H9 (cell line): ENCODE results near the gene GPR83. TPM values are rescaled to one million over a fixed set of nuclear protein-coding genes. Genes with fewer than 3 reads are reported as not detected.

Source experiments
- DNase-seq: peaks from one replicate; pipeline ENCODE4 v3.0.0-alpha.2; 2017
- H2AFZ ChIP-seq: one replicate; pipeline ENCODE4 v1.6.1; 2013; ENCODE audit warnings: mild to moderate bottlenecking, low read length, control low read depth, moderate library complexity
- H2AK5ac ChIP-seq: 2 replicates; pipeline ENCODE4 v1.6.1; 2013; ENCODE audit warnings: low read length, control low read depth, mixed read lengths; ENCODE audit not compliant: insufficient read length
- H2BK120ac ChIP-seq: one replicate; pipeline ENCODE4 v1.6.1; 2013; ENCODE audit warnings: low read depth, mild to moderate bottlenecking, low read length, control low read depth, inconsistent platforms; ENCODE audit not compliant: poor library complexity, severe bottlenecking
- H2BK12ac ChIP-seq: 2 replicates; pipeline ENCODE4 v1.6.1; 2013; ENCODE audit warnings: low read length, control low read depth, mixed read lengths, low read depth; ENCODE audit not compliant: insufficient read length
- H2BK15ac ChIP-seq: 2 replicates; pipeline ENCODE4 v1.6.1; 2013; ENCODE audit warnings: low read depth, low read length, control low read depth
- H2BK20ac ChIP-seq: one replicate; pipeline ENCODE4 v1.6.1; 2013; ENCODE audit warnings: low read depth, mild to moderate bottlenecking, low read length, control low read depth, inconsistent platforms; ENCODE audit not compliant: poor library complexity, severe bottlenecking
- H2BK5ac ChIP-seq: 2 replicates; pipeline ENCODE4 v1.6.1; 2013; ENCODE audit warnings: low read length, control low read depth, mixed read lengths; ENCODE audit not compliant: insufficient read length
- H3K14ac ChIP-seq: 2 replicates; pipeline ENCODE4 v1.6.1; 2013; ENCODE audit warnings: low read length, control low read depth; ENCODE audit not compliant: insufficient read depth
- H3K18ac ChIP-seq: 2 replicates; pipeline ENCODE4 v1.6.1; 2013; ENCODE audit warnings: low read depth, mild to moderate bottlenecking, mixed read lengths, low read length, control low read depth; ENCODE audit not compliant: insufficient read length
- H3K23ac ChIP-seq: 2 replicates; pipeline ENCODE4 v1.6.1; 2013; ENCODE audit warnings: low read length, control low read depth, mixed read lengths, low read depth; ENCODE audit not compliant: insufficient read length
- H3K23me2 ChIP-seq: 2 replicates; pipeline ENCODE4 v1.6.1; 2013; ENCODE audit warnings: low read depth, mild to moderate bottlenecking, mixed read lengths, low read length, control low read depth; ENCODE audit not compliant: insufficient read length, poor library complexity, severe bottlenecking
- H3K27ac ChIP-seq: 2 replicates; pipeline ENCODE4 v1.5.1; 2013; ENCODE audit warnings: low read length, control low read depth, mixed read lengths, low read depth; ENCODE audit not compliant: insufficient read length
- H3K27me3 ChIP-seq: 2 replicates; pipeline ENCODE4 v1.6.1; 2013; ENCODE audit warnings: low read length, control low read depth, inconsistent platforms; ENCODE audit not compliant: insufficient read depth
- H3K4ac ChIP-seq: 2 replicates; pipeline ENCODE4 v1.6.1; 2013; ENCODE audit warnings: low read depth, mild to moderate bottlenecking, control low read depth, inconsistent platforms, low read length, moderate library complexity
- H3K4me1 ChIP-seq: 2 replicates; pipeline ENCODE4 v1.6.1; 2013; ENCODE audit warnings: low read length, control low read depth, inconsistent platforms; ENCODE audit not compliant: insufficient read depth
- H3K4me2 ChIP-seq: 2 replicates; pipeline ENCODE4 v1.6.1; 2013; ENCODE audit warnings: low read length, control low read depth, mixed read lengths; ENCODE audit not compliant: insufficient read length, insufficient read depth
- H3K56ac ChIP-seq: 2 replicates; pipeline ENCODE4 v1.6.1; 2013; ENCODE audit warnings: low read depth, mild to moderate bottlenecking, mixed read lengths, low read length, control low read depth; ENCODE audit not compliant: insufficient read length
- H3K79me1 ChIP-seq: 2 replicates; pipeline ENCODE4 v1.6.1; 2013; ENCODE audit warnings: low read depth, mild to moderate bottlenecking, moderate library complexity, low read length, control low read depth, inconsistent platforms; ENCODE audit not compliant: insufficient read depth, poor library complexity, severe bottlenecking
- H3K79me2 ChIP-seq: 2 replicates; pipeline ENCODE4 v1.6.1; 2013; ENCODE audit warnings: low read length, control low read depth, inconsistent platforms; ENCODE audit not compliant: insufficient read depth
- H3K9ac ChIP-seq: 2 replicates; pipeline ENCODE4 v1.6.1; 2013; ENCODE audit warnings: low read length, control low read depth, mixed read lengths; ENCODE audit not compliant: insufficient read length; ENCODE audit errors: extremely low read depth
- H3K9me3 ChIP-seq: one replicate; pipeline ENCODE4 v1.6.1; 2013; ENCODE audit warnings: low read depth, low read length, inconsistent platforms; ENCODE audit not compliant: control insufficient read depth
- H3T11ph ChIP-seq: one replicate; pipeline ENCODE4 v1.6.1; 2013; ENCODE audit warnings: mild to moderate bottlenecking, low read length, control low read depth, inconsistent platforms
- H4K20me1 ChIP-seq: one replicate; pipeline ENCODE4 v1.6.1; 2013; ENCODE audit not compliant: control insufficient read depth, insufficient read length, insufficient read depth
- H4K5ac ChIP-seq: 2 replicates; pipeline ENCODE4 v1.6.1; 2013; ENCODE audit warnings: low read depth, mild to moderate bottlenecking, mixed read lengths, low read length, control low read depth; ENCODE audit not compliant: insufficient read length
- H4K8ac ChIP-seq: replicated peaks from 2 replicates; pipeline ENCODE4 v1.6.1; 2013; ENCODE audit warnings: low read length, control low read depth, mixed read lengths, low read depth; ENCODE audit not compliant: insufficient read length
- H4K91ac ChIP-seq: 2 replicates; pipeline ENCODE4 v1.6.1; 2013; ENCODE audit warnings: low read depth, mild to moderate bottlenecking, moderate library complexity, mixed read lengths, low read length, control low read depth; ENCODE audit not compliant: insufficient read length
- H3K27ac Mint-ChIP-seq, 3 experiments: 2 replicates in 2 of 3; 3 replicates in 1 of 3; pipeline ENCODE4 v1.8.0; 2020 to 2021; ENCODE audit warnings: mixed read lengths in 3 of 3, mild to moderate bottlenecking in 1 of 3, moderate library complexity in 1 of 3
- H3K27me3 Mint-ChIP-seq: 2 replicates; pipeline ENCODE4 v1.8.0; 2021; ENCODE audit warnings: low read depth, mild to moderate bottlenecking, moderate library complexity, mixed read lengths
- H3K36me3 Mint-ChIP-seq, 3 experiments: 2 replicates in 2 of 3; 3 replicates in 1 of 3; pipeline ENCODE4 v1.8.0; 2020 to 2021; ENCODE audit warnings: low read depth in 3 of 3, mixed read lengths in 3 of 3; ENCODE audit not compliant: insufficient read depth in 1 of 3
- H3K4me1 Mint-ChIP-seq, 2 experiments: 2 replicates each; pipeline ENCODE4 v1.8.0; 2020; ENCODE audit warnings: mixed read lengths in 2 of 2
- H3K4me3 Mint-ChIP-seq, 2 experiments: 2 replicates in 1 of 2; 3 replicates in 1 of 2; pipeline ENCODE4 v1.8.0; 2020 to 2021; ENCODE audit warnings: mild to moderate bottlenecking in 2 of 2, mixed read lengths in 2 of 2, moderate library complexity in 1 of 2
- H3K9me3 Mint-ChIP-seq, 2 experiments: 2 replicates in 1 of 2; 3 replicates in 1 of 2; pipeline ENCODE4 v1.8.0; 2020; ENCODE audit warnings: mild to moderate bottlenecking in 2 of 2, mixed read lengths in 2 of 2, moderate library complexity in 1 of 2
- CTCF ChIP-seq: fragments of 200-600 bp; sonication (generic); conservative IDR thresholded peaks from 3 replicates; pipeline ENCODE4 v1.8.0; 2021; ENCODE audit warnings: antibody characterized with exemption, mild to moderate bottlenecking
- WGBS: extraction: QIAGEN DNeasy Blood & Tissue Kit; methylation state at CpG from one replicate; pipeline ENCODE4 v1.1.7; 2013; ENCODE audit warnings: missing lambda C conversion rate, low lambda C conversion rate, mixed read lengths; ENCODE audit not compliant: insufficient read length; ENCODE audit errors: extremely low coverage; 5-methylcytosine and 5-hydroxymethylcytosine counted together
- total RNA-seq: library from RNA; stranded (reverse); gene quantifications from 2 replicates; pipeline ENCODE4 v1.2.1, GENCODE V29; 2021

Gene GPR83
- total RNA-seq, 1 experiment from 2014 or later, result not detected

- Histone ChIP-seq H3K23ac (no peak overlapping the region), H2AK5ac (no peak overlapping the region), H2AFZ (no peak overlapping the region), H2BK12ac (no peak overlapping the region), H3K9ac (no peak overlapping the region), H4K5ac (no peak overlapping the region), H3K27ac (no peak overlapping the region), H3T11ph (no peak overlapping the region), H4K20me1 (no peaks in the 10 kb centered on the region), H3K79me2 (no peaks in the 10 kb centered on the region), H2BK120ac (no peak overlapping the region), H3K14ac (no peak overlapping the region), H4K91ac (no peak overlapping the region), H3K9me3 (no peaks in the 10 kb centered on the region), H2BK15ac (no peak overlapping the region), H2BK5ac (no peak overlapping the region), H3K23me2 (no peaks in the 10 kb centered on the region), H3K4me2 (no peak overlapping the region), H4K8ac (no peak overlapping the region), H3K79me1 (no peaks in the 10 kb centered on the region), H3K27me3 (peaks cover 23% of the 10 kb centered on the region; the same call in 1 of the 2 replicates), H2BK20ac (no peak overlapping the region), H3K56ac (no peak overlapping the region), H3K18ac (no peak overlapping the region), H3K4me1 (no peaks in the 10 kb centered on the region), H3K4ac (no peak overlapping the region)
- Mint-ChIP-seq H3K4me1 (peaks cover 14 to 17% of the 10 kb centered on the region in 2 experiments), H3K36me3 (no peaks in the 10 kb centered on the region; a peak in 1 of 7 replicates), H3K27ac (no peak overlapping the region), H3K9me3 (no peaks in the 10 kb centered on the region), H3K27me3 (peaks cover 70% of the 10 kb centered on the region), H3K4me3 (peak overlapping the region in 1 of 2 experiments; percentile 88; a peak in 2 of 5 replicates)
- TF ChIP-seq CTCF, result no peak
- no peak for DNase-seq
- WGBS, result no CpG with 5 or more reads among the region's 4 CpGs
These were observed 1.2 kb downstream of the GPR83 start for GRCh38 chr11:94400050-94400449.
